K562 (cell line): Measurements from ENCODE around the gene GARIN5B. TPM values are rescaled to one million over a fixed set of nuclear protein-coding genes. Genes with fewer than 3 reads are reported as not detected.
A peak's percentile ranks its signal among the peaks of the same experiment; 100 is the strongest.

Experiments used
- ARNT ChIP-seq, 2 experiments: fragments of 450-650 bp; IDR thresholded peaks; 2 replicates each; pipeline ENCODE4 v1.6.1; 2016; ENCODE audit warnings: mild to moderate bottlenecking in 1 of 2
- CHD1 ChIP-seq: fragments of 200-600 bp; sonication (generic); IDR thresholded peaks from one replicate; pipeline ENCODE4 v1.6.1; 2012; ENCODE audit warnings: mild to moderate bottlenecking, moderate library complexity, low read length, inconsistent platforms
- CHD2 ChIP-seq: IDR thresholded peaks from 2 replicates; pipeline ENCODE4 v1.6.1; 2011; ENCODE audit warnings: low read depth, low read length
- EGR1 ChIP-seq: fragments of 450-650 bp; conservative IDR thresholded peaks from 2 replicates; pipeline ENCODE4 v1.6.1; 2017; ENCODE audit warnings: mild to moderate bottlenecking
- HNRNPUL1 ChIP-seq: fragments of 200-400 bp; formaldehyde crosslinking; IDR thresholded peaks from 2 replicates; pipeline ENCODE4 v1.6.1; 2017; ENCODE audit warnings: low read length
- KAT7 ChIP-seq: sonication (generic); formaldehyde crosslinking; IDR thresholded peaks from 2 replicates; pipeline ENCODE4 v1.8.0; 2022; ENCODE audit warnings: missing genetic modification reagents, mild to moderate bottlenecking, borderline replicate concordance
- KLF10 ChIP-seq: fragments of 250-450 bp; sonication (Bioruptor Pico); IDR thresholded peaks from 2 replicates; pipeline ENCODE4 v1.6.1; 2021; ENCODE audit warnings: matching md5 sums
- MCM3 ChIP-seq: fragments of 450-650 bp; IDR thresholded peaks from 2 replicates; pipeline ENCODE4 v1.6.1; 2016
- PPARD ChIP-seq: fragments of 250-450 bp; sonication (Bioruptor Pico); IDR thresholded peaks from 2 replicates; pipeline ENCODE4 v1.8.0; 2022; ENCODE audit warnings: inconsistent platforms, mild to moderate bottlenecking, moderate library complexity
- RBFOX2 ChIP-seq: fragments of 200-400 bp; formaldehyde crosslinking; IDR thresholded peaks from 2 replicates; pipeline ENCODE4 v1.6.1; 2017; ENCODE audit warnings: low read depth, mild to moderate bottlenecking, low read length, moderate library complexity
- SIRT6 ChIP-seq: IDR thresholded peaks from one replicate; pipeline ENCODE4 v1.6.1; 2012; ENCODE audit warnings: low read depth, mild to moderate bottlenecking, control low read depth, inconsistent platforms, low read length, moderate library complexity
- SP1 ChIP-seq: sonication (generic); formaldehyde crosslinking; IDR thresholded peaks from 2 replicates; pipeline ENCODE4 v1.8.1; 2022; ENCODE audit warnings: mild to moderate bottlenecking, missing genetic modification reagents
- TAF15 ChIP-seq: fragments of 200-400 bp; formaldehyde crosslinking; IDR thresholded peaks from 2 replicates; pipeline ENCODE4 v1.6.1; 2017; ENCODE audit warnings: mild to moderate bottlenecking, low read depth, low read length, moderate library complexity
- TCF3 ChIP-seq: sonication (generic); formaldehyde crosslinking; IDR thresholded peaks from 2 replicates; pipeline ENCODE4 v1.4.0; 2020; ENCODE audit warnings: mild to moderate bottlenecking, missing genetic modification reagents
- TSC22D4 ChIP-seq: fragments of 450-650 bp; IDR thresholded peaks from 2 replicates; pipeline ENCODE4 v1.6.1; 2016; ENCODE audit warnings: missing genetic modification characterization, missing biosample characterization, control low read depth
- XRCC5 ChIP-seq: fragments of 200-400 bp; formaldehyde crosslinking; IDR thresholded peaks from 2 replicates; pipeline ENCODE4 v1.6.1; 2017; ENCODE audit warnings: low read depth, mild to moderate bottlenecking, low read length
- ZNF12 ChIP-seq: sonication (generic); formaldehyde crosslinking; IDR thresholded peaks from 2 replicates; pipeline ENCODE4 v1.4.0; 2020; ENCODE audit warnings: mild to moderate bottlenecking, missing genetic modification reagents
- ZNF212 ChIP-seq: fragments of 450-650 bp; formaldehyde crosslinking; IDR thresholded peaks from 2 replicates; pipeline ENCODE4 v1.4.0; 2020; ENCODE audit warnings: mild to moderate bottlenecking
- ZNF354B ChIP-seq: fragments of 250-450 bp; sonication (Bioruptor Pico); IDR thresholded peaks from 2 replicates; pipeline ENCODE4 v1.4.0; 2020
- polyA plus RNA-seq, 8 experiments: library from polyadenylated mRNA; depleted of rRNA in 4 of 8; stranded (reverse) in 5 of 8; unstranded in 3 of 8; fragments of >200 nt; fragmentation: Nextera tagmentation in 2 of 8; fragmentation: Illumina TruSeq in 1 of 8; extraction: Ambion mirVana in 2 of 8; extraction: Trizol in 1 of 8; gene quantifications; 2 replicates each; pipeline versions ENCODE4 v1.2.1 to v1.2.3, GENCODE V29; 2011 to 2014; ENCODE audit warnings: inconsistent platforms in 1 of 8, missing spikeins in 1 of 8
- total RNA-seq, 7 experiments: library from RNA; depleted of rRNA in 6 of 7; stranded (reverse); fragments of >200 nt in 6 of 7; fragmentation: Illumina TruSeq in 2 of 7; extraction: Trizol in 2 of 7; gene quantifications; 2 replicates each; pipeline versions ENCODE4 v1.2.1 to v1.2.3, GENCODE V29; 2011 to 2021; ENCODE audit warnings: low replicate concordance in 1 of 7
- TF ChIP-seq, protein P1 (sequence below): fragments of 450-650 bp; IDR thresholded peaks from 2 replicates; pipeline ENCODE4 v1.7.0; 2016; ENCODE audit warnings: borderline replicate concordance
- TF ChIP-seq, protein P2 (sequence below): fragments of 250-450 bp; sonication (Bioruptor Pico); IDR thresholded peaks from 2 replicates; pipeline ENCODE4 v1.4.0; 2020; ENCODE audit warnings: mild to moderate bottlenecking, moderate library complexity, borderline replicate concordance
- TF ChIP-seq, protein P3 (sequence below): fragments of 250-450 bp; sonication (Bioruptor Pico); IDR thresholded peaks from 2 replicates; pipeline ENCODE4 v1.5.0; 2021

The GARIN5B gene
- total and polyA plus RNA-seq, 9 of the 15 experiments (the other 6 are each of a cell fraction or from before 2014, with no cell fraction given) = not detected

DNA sequence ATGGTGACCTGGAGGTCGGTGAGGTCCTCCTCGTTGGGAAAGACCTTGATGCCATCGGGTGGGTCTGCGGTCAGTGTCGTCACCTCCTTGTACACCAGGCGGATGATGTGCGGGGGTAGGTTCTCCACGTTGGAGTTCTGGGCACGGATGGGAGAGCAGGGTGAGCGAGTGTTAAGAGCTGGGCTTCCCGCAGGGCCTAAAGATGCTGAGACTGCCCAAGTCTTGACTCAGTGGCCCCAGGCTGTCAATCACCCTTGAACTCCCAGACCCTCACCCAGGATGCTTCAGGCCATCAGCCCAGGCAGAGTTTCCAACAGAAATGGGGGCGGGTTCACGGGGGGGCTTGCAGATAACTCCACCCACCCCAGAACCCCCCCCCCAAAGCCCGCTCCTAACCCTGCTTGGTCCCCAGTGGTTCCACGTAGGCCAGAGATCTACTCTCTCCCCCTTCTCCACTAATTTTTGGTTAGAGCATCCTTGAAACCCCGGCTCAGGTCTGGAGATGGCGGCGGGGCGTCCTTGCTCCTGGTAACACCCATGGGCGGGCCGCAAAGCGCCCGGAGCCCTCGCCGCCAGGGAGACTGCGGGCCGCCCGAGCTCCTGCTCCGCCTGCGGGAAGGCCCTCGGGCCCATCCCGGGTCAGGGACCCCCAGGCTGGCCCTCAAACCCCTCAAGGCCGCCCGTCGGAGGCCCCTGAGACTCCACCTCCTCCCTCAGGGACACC lies 43.9 kb upstream of the GARIN5B start (continued):
- TF ChIP-seq XRCC5 (no peak), SP1 (no peak; the same call in none of the 2 replicates), PPARD (no peak), TSC22D4 (no peak), CHD1 (peak; percentile 12), SIRT6 (no peak), EGR1 (no peak), RBFOX2 (no peak), ZNF212 (no peak), MCM3 (no peak), ZNF354B (CRISPR knock-in tag) (no peak), CHD2 (no peak), KAT7 (no peak), TCF3 (CRISPR knock-in tag) (no peak), ARNT (IDR thresholded peaks at IDR 0.05) (no peak), ZNF12 (no peak), HNRNPUL1 (0 out of 2 replicates have a peak, but pooled peaks have one; percentile 17), TAF15 (no peak), KLF10 (CRISPR knock-in tag) (no peak)
- TF ChIP-seq, protein P1, sequence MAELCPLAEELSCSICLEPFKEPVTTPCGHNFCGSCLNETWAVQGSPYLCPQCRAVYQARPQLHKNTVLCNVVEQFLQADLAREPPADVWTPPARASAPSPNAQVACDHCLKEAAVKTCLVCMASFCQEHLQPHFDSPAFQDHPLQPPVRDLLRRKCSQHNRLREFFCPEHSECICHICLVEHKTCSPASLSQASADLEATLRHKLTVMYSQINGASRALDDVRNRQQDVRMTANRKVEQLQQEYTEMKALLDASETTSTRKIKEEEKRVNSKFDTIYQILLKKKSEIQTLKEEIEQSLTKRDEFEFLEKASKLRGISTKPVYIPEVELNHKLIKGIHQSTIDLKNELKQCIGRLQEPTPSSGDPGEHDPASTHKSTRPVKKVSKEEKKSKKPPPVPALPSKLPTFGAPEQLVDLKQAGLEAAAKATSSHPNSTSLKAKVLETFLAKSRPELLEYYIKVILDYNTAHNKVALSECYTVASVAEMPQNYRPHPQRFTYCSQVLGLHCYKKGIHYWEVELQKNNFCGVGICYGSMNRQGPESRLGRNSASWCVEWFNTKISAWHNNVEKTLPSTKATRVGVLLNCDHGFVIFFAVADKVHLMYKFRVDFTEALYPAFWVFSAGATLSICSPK = no peak
- TF ChIP-seq, protein P2, sequence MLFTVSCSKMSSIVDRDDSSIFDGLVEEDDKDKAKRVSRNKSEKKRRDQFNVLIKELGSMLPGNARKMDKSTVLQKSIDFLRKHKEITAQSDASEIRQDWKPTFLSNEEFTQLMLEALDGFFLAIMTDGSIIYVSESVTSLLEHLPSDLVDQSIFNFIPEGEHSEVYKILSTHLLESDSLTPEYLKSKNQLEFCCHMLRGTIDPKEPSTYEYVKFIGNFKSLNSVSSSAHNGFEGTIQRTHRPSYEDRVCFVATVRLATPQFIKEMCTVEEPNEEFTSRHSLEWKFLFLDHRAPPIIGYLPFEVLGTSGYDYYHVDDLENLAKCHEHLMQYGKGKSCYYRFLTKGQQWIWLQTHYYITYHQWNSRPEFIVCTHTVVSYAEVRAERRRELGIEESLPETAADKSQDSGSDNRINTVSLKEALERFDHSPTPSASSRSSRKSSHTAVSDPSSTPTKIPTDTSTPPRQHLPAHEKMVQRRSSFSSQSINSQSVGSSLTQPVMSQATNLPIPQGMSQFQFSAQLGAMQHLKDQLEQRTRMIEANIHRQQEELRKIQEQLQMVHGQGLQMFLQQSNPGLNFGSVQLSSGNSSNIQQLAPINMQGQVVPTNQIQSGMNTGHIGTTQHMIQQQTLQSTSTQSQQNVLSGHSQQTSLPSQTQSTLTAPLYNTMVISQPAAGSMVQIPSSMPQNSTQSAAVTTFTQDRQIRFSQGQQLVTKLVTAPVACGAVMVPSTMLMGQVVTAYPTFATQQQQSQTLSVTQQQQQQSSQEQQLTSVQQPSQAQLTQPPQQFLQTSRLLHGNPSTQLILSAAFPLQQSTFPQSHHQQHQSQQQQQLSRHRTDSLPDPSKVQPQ (CRISPR knock-in tag) = no peak
- TF ChIP-seq, protein P3, sequence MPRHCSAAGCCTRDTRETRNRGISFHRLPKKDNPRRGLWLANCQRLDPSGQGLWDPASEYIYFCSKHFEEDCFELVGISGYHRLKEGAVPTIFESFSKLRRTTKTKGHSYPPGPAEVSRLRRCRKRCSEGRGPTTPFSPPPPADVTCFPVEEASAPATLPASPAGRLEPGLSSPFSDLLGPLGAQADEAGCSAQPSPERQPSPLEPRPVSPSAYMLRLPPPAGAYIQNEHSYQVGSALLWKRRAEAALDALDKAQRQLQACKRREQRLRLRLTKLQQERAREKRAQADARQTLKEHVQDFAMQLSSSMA = no peak
